GM23248 (cell line): ENCODE results near the gene ANO10. TPM values are rescaled to one million over a fixed set of nuclear protein-coding genes. Genes with fewer than 3 reads are reported as not detected.

Experiments
- DNase-seq: peaks from one replicate; pipeline ENCODE4 v3.0.0-alpha.2; 2015
- H2AFZ ChIP-seq: fragments of 200-600 bp; sonication (generic); 2 replicates; pipeline ENCODE4 v1.6.1; 2016; ENCODE audit warnings: antibody characterized with exemption
- H3F3A ChIP-seq: fragments of 200-600 bp; sonication (generic); 2 replicates; pipeline ENCODE4 v1.6.1; 2016; ENCODE audit warnings: mild to moderate bottlenecking, antibody characterized with exemption, mixed run types; ENCODE audit not compliant: insufficient read depth
- H3K27ac ChIP-seq: fragments of 200-600 bp; sonication (generic); 2 replicates; pipeline ENCODE4 v1.5.1; 2016; ENCODE audit warnings: mild to moderate bottlenecking
- H3K27me3 ChIP-seq: fragments of 200-600 bp; sonication (generic); replicated peaks from 2 replicates; pipeline ENCODE4 v1.6.1; 2016; ENCODE audit warnings: mild to moderate bottlenecking; ENCODE audit not compliant: insufficient read depth
- H3K36me3 ChIP-seq: fragments of 200-600 bp; sonication (generic); 2 replicates; pipeline ENCODE4 v1.6.1; 2016; ENCODE audit warnings: low read depth, mild to moderate bottlenecking
- H3K4me1 ChIP-seq: fragments of 200-600 bp; sonication (generic); 2 replicates; pipeline ENCODE4 v1.6.1; 2016; ENCODE audit warnings: mild to moderate bottlenecking; ENCODE audit not compliant: insufficient read depth
- H3K4me2 ChIP-seq: fragments of 200-600 bp; sonication (generic); one replicate; pipeline ENCODE4 v1.6.1; 2016; ENCODE audit warnings: mild to moderate bottlenecking; ENCODE audit not compliant: unreplicated experiment
- H3K4me3 ChIP-seq: fragments of 200-600 bp; sonication (generic); 2 replicates; pipeline ENCODE4 v1.5.1; 2016; ENCODE audit warnings: mild to moderate bottlenecking
- H3K79me2 ChIP-seq: fragments of 200-600 bp; sonication (generic); 2 replicates; pipeline ENCODE4 v1.6.1; 2016; ENCODE audit warnings: mild to moderate bottlenecking; ENCODE audit not compliant: insufficient read depth
- H3K9ac ChIP-seq: fragments of 200-600 bp; sonication (generic); 2 replicates; pipeline ENCODE4 v1.6.1; 2016; ENCODE audit warnings: mild to moderate bottlenecking
- H3K9me2 ChIP-seq: fragments of 200-600 bp; sonication (generic); 2 replicates; pipeline ENCODE4 v1.6.1; 2016; ENCODE audit warnings: mixed run types, mild to moderate bottlenecking, moderate library complexity; ENCODE audit not compliant: insufficient read depth
- H3K9me3 ChIP-seq: fragments of 200-600 bp; sonication (generic); one replicate; pipeline ENCODE4 v1.6.1; 2017; ENCODE audit warnings: low read depth
- H4K20me1 ChIP-seq: fragments of 200-600 bp; sonication (generic); 2 replicates; pipeline ENCODE4 v1.6.0; 2016; ENCODE audit not compliant: insufficient read depth
- EZH2 ChIP-seq: fragments of 200-600 bp; sonication (generic); IDR thresholded peaks from 2 replicates; pipeline ENCODE4 v1.6.1; 2018; ENCODE audit warnings: antibody characterized with exemption, mild to moderate bottlenecking; ENCODE audit not compliant: insufficient read depth, poor library complexity, severe bottlenecking
- EZH2phosphoT487 ChIP-seq: fragments of 200-600 bp; sonication (generic); IDR thresholded peaks from 2 replicates; pipeline ENCODE4 v1.6.1; 2018; ENCODE audit warnings: antibody characterized with exemption, moderate library complexity, mild to moderate bottlenecking, low read depth; ENCODE audit not compliant: insufficient read depth
- WGBS, 2 experiments: methylation state at CpG; one replicate each; pipeline ENCODE4 v1.1.6; 2015 to 2017; ENCODE audit warnings: low lambda C conversion rate in 2 of 2, low coverage in 1 of 2; ENCODE audit errors: missing lambda C conversion rate in 2 of 2; 5-methylcytosine and 5-hydroxymethylcytosine counted together
- in situ Hi-C: fragments of 300-500 bp; cut with MboI; formaldehyde crosslinking; loops from 2 replicates; pipeline ENCODE4 v1.15.0; 2020
- polyA plus RNA-seq: library from polyadenylated mRNA; unstranded; fragments of >200 nt; fragmentation: Nextera tagmentation; extraction: Ambion mirVana; gene quantifications from 2 replicates; pipeline ENCODE4 v1.2.1, GENCODE V29; 2016
- total RNA-seq: library from RNA; depleted of rRNA; stranded (reverse); fragments of >200 nt; shearing (Covaris generic); gene quantifications from 2 replicates; pipeline ENCODE4 v1.2.3, GENCODE V29; 2014

Gene ANO10
- total and polyA plus RNA-seq, 2 experiments from 2014 or later: 51.1 to 73.2 TPM

- H3K36me3 ChIP-seq: no peaks in the 10 kb centered on the region
- no peaks in the 10 kb centered on the region for H3K9me3 ChIP-seq
- no peak overlapping the region for H3K4me3 ChIP-seq
- H3K4me2 ChIP-seq: no peak overlapping the region
- H3K27me3 ChIP-seq: no peaks in the 10 kb centered on the region
- peak; percentile 70 for DNase-seq
- H4K20me1 ChIP-seq: no peaks in the 10 kb centered on the region
- TF ChIP-seq EZH2phosphoT487 (no peak), EZH2 (no peak)
- H2AFZ ChIP-seq: no peak overlapping the region
- H3K9ac ChIP-seq: no peak overlapping the region
- 50 to 54% methylated on average over 11 of the region's 11 CpGs for whole genome bisulfite sequencing, 2 experiments
- no peaks in the 10 kb centered on the region for H3K9me2 ChIP-seq
- 0 out of 2 replicates have a peak, but pooled peaks cover 5% of the 10 kb centered on the region for H3K4me1 ChIP-seq
- no peaks in the 10 kb centered on the region for H3F3A ChIP-seq
- H3K79me2 ChIP-seq: no peaks in the 10 kb centered on the region
- in situ Hi-C loops: no loop called here
- H3K27ac ChIP-seq: no peak overlapping the region
These were observed 215.7 kb downstream of the ANO10 start for GRCh38 chr3:43405888-43406642.

DNA sequence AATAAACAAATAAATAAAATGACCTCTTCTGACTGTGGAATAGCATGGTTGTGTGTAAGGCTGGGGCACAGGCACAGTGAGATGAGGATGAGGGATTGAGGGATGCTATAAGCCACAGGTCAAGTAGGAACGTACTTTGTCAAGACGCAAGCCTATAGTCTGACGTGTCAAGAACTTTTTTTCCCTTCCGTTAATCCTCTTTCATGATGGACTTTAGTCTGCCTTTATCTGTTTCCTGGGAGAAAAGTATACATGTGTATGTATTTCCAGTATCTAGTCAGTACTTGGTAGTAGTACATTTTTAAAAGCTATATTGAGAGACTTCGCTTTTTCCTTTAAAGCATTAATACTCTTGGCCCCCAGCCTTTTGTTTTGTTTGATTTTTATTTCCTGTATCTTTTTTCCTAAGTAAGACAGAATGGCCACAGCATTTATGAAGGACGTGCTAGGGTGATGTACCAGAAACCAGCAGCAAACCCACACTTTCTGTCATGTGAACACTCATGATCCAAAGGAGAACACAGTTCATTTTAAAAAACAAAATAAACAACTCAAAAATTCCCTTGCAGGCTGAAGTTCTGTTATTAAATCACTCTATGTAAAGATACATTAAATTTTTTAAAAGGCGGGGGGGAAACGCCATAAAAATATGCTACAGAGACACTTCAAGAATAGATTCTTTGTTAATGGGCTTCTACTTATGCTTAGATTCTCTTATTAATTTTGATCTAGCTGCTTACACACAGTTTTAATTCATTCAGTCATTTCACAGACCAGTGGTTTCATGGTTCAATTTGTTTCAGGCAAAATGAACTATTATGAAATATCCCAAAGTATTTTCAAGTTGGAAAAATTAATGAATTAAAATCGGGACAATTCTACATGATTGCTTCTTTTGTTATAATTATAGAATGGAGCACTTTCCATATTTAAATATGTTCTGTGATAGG lies 220.8 kb downstream of the ANO10 start:
- Histone ChIP-seq H3K27me3 (no peaks in the 10 kb centered on the region), H3F3A (no peaks in the 10 kb centered on the region), H3K36me3 (no peaks in the 10 kb centered on the region), H3K9ac (no peak overlapping the region), H3K4me2 (no peak overlapping the region), H4K20me1 (no peaks in the 10 kb centered on the region), H3K9me3 (no peaks in the 10 kb centered on the region), H2AFZ (no peak overlapping the region), H3K4me3 (no peak overlapping the region), H3K4me1 (peaks cover 6% of the 10 kb centered on the region; the same call in 1 of the 2 replicates), H3K27ac (no peak overlapping the region), H3K9me2 (no peaks in the 10 kb centered on the region), H3K79me2 (no peaks in the 10 kb centered on the region)
- in situ Hi-C loops: no loop called here
- TF ChIP-seq EZH2phosphoT487 (no peak), EZH2 (no peak)
- no peak for DNase-seq
- WGBS, 2 experiments: 95 to 97% methylated on average over 9 of the region's 9 CpGs

DNA sequence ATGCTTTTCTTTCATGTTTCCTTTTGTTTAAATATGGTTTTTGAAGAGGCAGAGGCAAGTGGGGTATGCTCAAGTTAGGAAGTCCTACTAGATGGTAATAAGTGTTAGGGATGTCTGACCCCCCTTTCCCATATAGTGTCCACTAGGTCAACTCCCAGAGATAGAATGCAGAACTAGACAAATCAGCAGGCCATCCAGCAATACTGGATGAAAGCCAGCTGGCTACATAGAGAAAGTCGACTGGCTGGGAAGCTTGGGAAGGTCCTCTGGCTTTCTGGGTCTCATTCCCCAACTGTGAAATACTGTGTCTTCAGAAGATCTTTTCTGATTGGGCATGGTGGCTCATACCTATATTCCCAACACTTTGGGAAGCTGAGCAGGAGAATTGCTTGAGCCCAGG lies 221.6 kb downstream of the ANO10 start:
- H3K9ac ChIP-seq: no peak overlapping the region
- no peak overlapping the region for H3K4me2 ChIP-seq
- no peaks in the 10 kb centered on the region for H3F3A ChIP-seq
- DNase-seq: no peak
- no peak overlapping the region for H3K4me3 ChIP-seq
- peaks cover 6% of the 10 kb centered on the region; the same call in 1 of the 2 replicates for H3K4me1 ChIP-seq
- no peaks in the 10 kb centered on the region for H3K9me3 ChIP-seq
- WGBS, 2 experiments: 13 to 17% methylated on average over 1 of the region's 1 CpG
- H3K27me3 ChIP-seq: no peaks in the 10 kb centered on the region
- no peak overlapping the region for H3K27ac ChIP-seq
- no peaks in the 10 kb centered on the region for H4K20me1 ChIP-seq
- TF ChIP-seq EZH2phosphoT487 (no peak), EZH2 (no peak)
- in situ Hi-C loops: no loop called here
- H3K79me2 ChIP-seq: no peaks in the 10 kb centered on the region
- no peaks in the 10 kb centered on the region for H3K9me2 ChIP-seq
- no peak overlapping the region for H2AFZ ChIP-seq
- H3K36me3 ChIP-seq: no peaks in the 10 kb centered on the region

DNA sequence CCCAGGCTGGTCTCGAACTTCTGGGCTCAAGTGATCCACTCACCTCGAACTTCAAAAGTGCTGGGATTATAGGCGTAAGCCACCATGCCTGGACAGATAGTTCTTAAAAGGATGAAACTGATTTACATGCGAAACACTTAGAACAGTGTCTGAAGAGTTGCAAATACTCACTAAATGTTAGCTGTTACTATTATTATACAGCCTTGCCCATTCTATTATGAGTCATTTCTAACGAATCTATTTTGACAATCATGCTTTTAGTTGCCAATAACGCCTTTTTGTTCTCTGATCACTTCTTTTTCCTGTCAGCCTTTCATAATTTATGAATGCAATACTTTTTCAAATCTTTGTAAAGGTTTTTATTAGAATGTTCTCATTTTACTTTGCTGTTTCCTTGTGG lies 222.8 kb downstream of the ANO10 start:
- no peak overlapping the region for H3K27ac ChIP-seq
- H3K9me2 ChIP-seq: no peaks in the 10 kb centered on the region
- peaks cover 6% of the 10 kb centered on the region; the same call in 1 of the 2 replicates for H3K4me1 ChIP-seq
- H3F3A ChIP-seq: no peaks in the 10 kb centered on the region
- H3K4me2 ChIP-seq: no peak overlapping the region
- H3K9ac ChIP-seq: no peak overlapping the region
- no peaks in the 10 kb centered on the region for H3K27me3 ChIP-seq
- H2AFZ ChIP-seq: no peak overlapping the region
- H3K79me2 ChIP-seq: no peaks in the 10 kb centered on the region
- no peaks in the 10 kb centered on the region for H3K36me3 ChIP-seq
- peak; percentile 14 for DNase-seq
- H3K9me3 ChIP-seq: no peaks in the 10 kb centered on the region
- no peak for TF ChIP-seq EZH2phosphoT487
- TF ChIP-seq EZH2: no peak
- no peaks in the 10 kb centered on the region for H4K20me1 ChIP-seq
- in situ Hi-C loops: no loop called here
- 60 to 63% methylated on average over 6 of the region's 6 CpGs for WGBS, 2 experiments
- no peak overlapping the region for H3K4me3 ChIP-seq
